ENCODE data around the gene CD82.
A peak's percentile ranks its signal among the peaks of the same experiment; 100 is the strongest.
"Not testable (repeated sequence)": the region's sequence is repeated elsewhere in the genome, so short reads cannot be mapped to it uniquely, and the experiment has no call there.

CD82 gene

GRCh38 chr11:44559207-44559939, 6.1 kb upstream of the CD82 start:
- DNase-seq = no peak

GRCh38 chr11:44559940-44560300, 5.5 kb upstream of the CD82 start:
- not testable (repeated sequence) for DNase-seq

- no peak for DNase-seq
Measured at GRCh38 chr11:44561275-44561805, 4.1 kb upstream of the CD82 start.

- no peak for DNase-seq
Measured at GRCh38 chr11:44561964-44562734, 3.3 kb upstream of the CD82 start.

- DNase-seq = no peak
Measured at GRCh38 chr11:44562845-44563460, 2.5 kb upstream of the CD82 start.

GRCh38 chr11:44563711-44564110, 1.8 kb upstream of the CD82 start:
- DNase-seq = no peak

GRCh38 chr11:44564166-44564565, 1.3 kb upstream of the CD82 start:
- DNase-seq = no peak

- DNase-seq = peak in 14 of 58 donors; percentile 47 to 83 (median 62)
Measured at GRCh38 chr11:44564670-44565210, 723 bp upstream of the CD82 start.

GRCh38 chr11:44565953-44566949, 788 bp downstream of the CD82 start:
- DNase-seq = no peak

GRCh38 chr11:44566952-44567875, 1.8 kb downstream of the CD82 start:
- DNase-seq = no peak

GRCh38 chr11:44567876-44568256, 2.4 kb downstream of the CD82 start:
- no peak for DNase-seq

- DNase-seq = no peak
Measured at GRCh38 chr11:44568331-44568657, 2.8 kb downstream of the CD82 start.

- DNase-seq = peak in 34 of 58 donors; percentile 11 to 75 (median 33)
Measured at GRCh38 chr11:44568658-44569473, 3.4 kb downstream of the CD82 start.

GRCh38 chr11:44570411-44571155, 5.1 kb downstream of the CD82 start:
- no peak for DNase-seq

GRCh38 chr11:44571871-44572270, 6.4 kb downstream of the CD82 start:
- no peak for DNase-seq

- no peak for DNase-seq
Measured at GRCh38 chr11:44572436-44572835, 7.0 kb downstream of the CD82 start.

GRCh38 chr11:44572884-44573283, 7.4 kb downstream of the CD82 start:
- no peak for DNase-seq

GRCh38 chr11:44573333-44573732, 7.9 kb downstream of the CD82 start:
- no peak for DNase-seq
